Measurements from ENCODE around the gene TCF7L2.
"Not testable (repeated sequence)": the region's sequence is repeated elsewhere in the genome, so short reads cannot be mapped to it uniquely, and the experiment has no call there.

TCF7L2 gene

DNA sequence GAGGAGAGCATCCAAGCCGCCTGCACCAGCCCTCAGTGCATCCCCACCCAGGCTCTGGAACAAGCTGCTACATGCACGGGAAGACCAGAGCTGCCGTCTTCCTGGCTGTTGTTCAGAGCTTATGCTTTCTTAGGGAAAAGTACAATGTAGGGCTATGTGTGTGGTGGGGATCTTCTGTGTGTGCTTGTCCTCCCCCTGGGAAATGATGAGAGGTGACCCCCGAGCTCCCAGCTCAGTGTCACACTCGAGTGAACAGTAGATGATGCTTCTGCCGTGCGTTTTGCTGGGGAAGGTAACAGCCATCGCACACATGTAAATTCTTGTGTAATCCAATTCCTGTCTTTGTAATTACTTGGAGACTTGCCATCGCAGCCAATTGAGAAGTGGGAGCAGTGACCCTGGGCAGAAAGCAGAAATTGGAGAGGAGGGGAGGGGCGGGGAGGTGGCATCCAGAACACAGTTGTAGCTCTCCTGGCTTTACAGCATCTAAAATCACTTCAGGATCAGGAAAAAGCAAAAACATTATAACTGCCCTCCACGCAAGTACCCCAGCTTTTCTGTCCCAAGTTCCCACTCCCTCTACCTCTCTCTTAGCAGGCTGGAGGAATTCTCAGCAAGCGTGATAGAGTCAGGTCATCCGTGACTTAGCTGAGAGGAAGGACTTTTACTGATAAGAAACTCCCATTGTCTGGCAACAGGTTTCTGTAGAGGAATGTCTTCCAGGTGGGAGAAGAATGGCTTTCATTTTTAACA lies 149.6 kb downstream of the TCF7L2 start:
- no peak overlapping the region for H3K4me3 Mint-ChIP-seq
- no peak for ATAC-seq

DNA sequence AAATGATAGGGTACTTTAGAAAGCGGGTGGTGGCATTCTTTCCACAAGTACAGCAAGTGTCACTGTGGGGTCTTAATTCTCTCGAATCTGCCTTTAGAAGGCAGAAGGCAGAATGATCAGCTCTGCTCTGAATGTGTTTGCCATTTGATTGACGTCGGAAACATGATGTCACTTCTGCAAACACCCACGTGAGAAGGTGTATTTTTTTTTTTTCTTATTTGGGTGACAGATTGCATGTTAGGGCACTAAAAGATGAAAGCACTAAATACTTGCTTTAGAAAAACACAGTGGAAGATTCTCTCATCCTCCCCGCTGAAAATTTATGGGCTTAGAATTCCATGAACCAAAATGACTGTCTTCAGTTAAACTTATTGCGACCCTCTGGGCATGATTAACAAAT lies 150.2 kb downstream of the TCF7L2 start:
- H3K27ac Mint-ChIP-seq: no peak overlapping the region
- peaks cover 3% of the 10 kb centered on the region for H3K9me3 Mint-ChIP-seq
- H3K4me3 Mint-ChIP-seq: no peak overlapping the region
- ATAC-seq: no peak
- peaks cover 20% of the 10 kb centered on the region for H3K27me3 Mint-ChIP-seq
- H3K4me1 Mint-ChIP-seq: no peaks in the 10 kb centered on the region
- H3K36me3 Mint-ChIP-seq: no peaks in the 10 kb centered on the region

More for the DNA sequence above, 149.6 kb downstream of the TCF7L2 start:
- no peak overlapping the region for H3K27ac Mint-ChIP-seq
- H3K36me3 Mint-ChIP-seq: no peaks in the 10 kb centered on the region
- peaks cover 4% of the 10 kb centered on the region for H3K4me1 Mint-ChIP-seq
- H3K9me3 Mint-ChIP-seq: peaks cover 3% of the 10 kb centered on the region
- peaks cover 13% of the 10 kb centered on the region for H3K27me3 Mint-ChIP-seq

DNA sequence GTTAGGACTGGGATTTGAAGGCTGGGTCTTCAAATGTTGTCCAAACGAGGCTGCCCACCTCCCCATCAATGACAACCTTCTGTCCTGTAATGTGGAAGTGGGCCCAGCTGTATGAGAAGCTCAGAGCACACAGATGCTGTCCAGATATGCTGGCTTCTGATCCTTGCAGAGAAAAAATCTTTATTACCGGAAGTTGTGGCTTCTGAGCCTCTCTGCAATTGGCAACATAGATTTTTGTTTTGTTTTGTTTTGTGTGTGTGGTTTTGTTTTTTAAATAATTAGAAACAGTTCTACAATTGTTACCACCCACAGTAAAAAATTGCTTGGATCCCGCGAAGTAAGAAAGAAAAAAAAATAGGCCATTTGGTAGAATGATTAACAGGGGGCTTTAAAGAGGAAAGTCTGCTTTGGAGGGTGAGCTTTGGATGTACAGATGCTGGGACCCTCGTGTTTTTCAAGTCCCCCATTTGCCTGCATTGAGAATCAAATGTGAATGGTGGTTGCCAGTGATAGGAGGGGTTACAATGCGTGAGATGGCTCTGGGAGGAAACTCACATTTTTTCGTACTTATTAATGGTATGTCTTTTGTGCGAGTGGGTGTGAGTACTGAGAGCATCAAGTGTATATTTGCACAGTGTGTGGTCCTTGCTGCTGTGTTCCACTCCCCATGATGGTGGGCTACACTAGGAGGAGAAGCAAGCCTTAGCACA lies 153.2 kb downstream of the TCF7L2 start:
- Mint-ChIP-seq H3K27me3 (peaks cover 12% of the 10 kb centered on the region), H3K27ac (no peak overlapping the region), H3K9me3 (no peaks in the 10 kb centered on the region), H3K36me3 (no peaks in the 10 kb centered on the region), H3K4me3 (no peak overlapping the region), H3K4me1 (no peaks in the 10 kb centered on the region)
- no peak for ATAC-seq

DNA sequence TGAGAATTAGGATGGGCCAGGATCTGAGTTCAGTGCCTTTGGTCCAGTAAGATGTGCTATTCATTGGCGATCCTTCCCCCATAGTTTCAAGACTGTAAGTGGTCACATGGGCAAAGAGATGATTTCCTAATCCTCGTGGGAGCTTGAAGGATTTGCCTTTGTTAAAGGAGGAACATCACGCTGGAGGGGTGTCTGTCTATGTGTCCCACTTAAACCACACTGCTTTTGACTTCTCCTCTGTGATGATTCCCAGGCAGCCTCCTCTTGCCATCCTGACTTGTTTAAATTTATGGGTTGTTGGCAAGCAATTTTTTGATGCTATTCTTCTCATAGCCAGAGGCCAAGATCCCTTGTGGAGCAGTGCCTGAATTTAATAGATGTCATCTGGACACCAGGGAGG lies 154.0 kb downstream of the TCF7L2 start:
- H3K27me3 Mint-ChIP-seq: peaks cover 12% of the 10 kb centered on the region
- ATAC-seq: no peak

DNA sequence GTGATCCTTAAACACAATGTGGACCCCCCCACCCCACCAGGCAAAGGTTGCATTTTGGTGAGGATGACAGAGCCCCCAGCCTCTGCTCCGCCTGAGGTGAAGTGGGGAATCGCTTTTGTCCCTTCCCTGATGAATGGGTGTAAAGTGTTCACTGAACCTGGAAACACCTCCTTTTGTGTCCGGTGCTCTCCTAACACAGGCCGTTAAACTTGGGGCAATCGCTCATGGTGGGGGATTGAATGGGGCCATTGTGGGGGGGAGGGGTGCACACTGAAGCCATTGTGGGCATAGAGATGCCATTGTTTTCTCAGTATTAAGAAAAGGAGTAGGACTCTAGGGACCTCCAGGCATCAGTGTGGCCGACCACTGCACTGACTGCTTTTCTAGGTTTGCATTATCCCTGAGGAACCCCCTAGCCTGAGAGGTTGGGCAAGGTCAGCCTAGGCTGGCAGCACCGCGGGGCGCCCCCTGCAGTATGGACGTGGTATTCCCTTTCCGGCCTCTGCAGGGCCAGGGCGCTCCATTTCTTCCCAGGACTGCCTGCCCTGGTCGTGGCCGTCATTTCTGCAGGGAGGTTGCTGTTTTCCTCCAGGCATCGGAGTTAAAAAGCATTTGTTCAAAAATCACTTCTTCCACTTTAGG lies 158.3 kb downstream of the TCF7L2 start:
- H3K9me3 Mint-ChIP-seq: no peaks in the 10 kb centered on the region
- no peak overlapping the region for H3K27ac Mint-ChIP-seq
- peaks cover 21% of the 10 kb centered on the region for H3K27me3 Mint-ChIP-seq

More for the DNA sequence above, 154.0 kb downstream of the TCF7L2 start:
- H3K36me3 Mint-ChIP-seq: no peaks in the 10 kb centered on the region
- no peaks in the 10 kb centered on the region for H3K9me3 Mint-ChIP-seq
- H3K27ac Mint-ChIP-seq: no peak overlapping the region
- H3K4me1 Mint-ChIP-seq: no peaks in the 10 kb centered on the region
- H3K4me3 Mint-ChIP-seq: no peak overlapping the region

DNA sequence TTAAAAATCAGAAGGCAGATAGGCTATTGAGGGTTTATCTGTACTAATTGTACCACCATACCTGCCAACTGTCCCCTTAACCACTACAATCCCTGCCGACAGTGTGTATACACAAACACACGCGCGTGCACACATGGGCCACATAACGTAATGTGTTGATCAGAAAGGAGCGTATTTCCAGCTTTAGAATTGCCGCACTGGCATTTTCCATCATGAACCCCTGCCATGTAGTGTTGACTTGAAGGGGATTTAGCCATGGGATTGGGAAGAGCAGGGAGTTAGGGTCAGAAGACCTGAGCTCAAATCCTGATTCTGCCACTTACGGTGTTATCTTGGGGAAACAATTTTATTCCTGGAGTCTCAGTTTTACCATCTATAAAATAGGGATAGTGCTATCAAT lies 158.9 kb downstream of the TCF7L2 start:
- Mint-ChIP-seq H3K27me3 (peaks cover 21% of the 10 kb centered on the region), H3K9me3 (no peaks in the 10 kb centered on the region), H3K36me3 (no peaks in the 10 kb centered on the region), H3K4me3 (no peak overlapping the region), H3K27ac (no peak overlapping the region), H3K4me1 (no peaks in the 10 kb centered on the region)
- ATAC-seq: no peak

More for the DNA sequence above, 158.3 kb downstream of the TCF7L2 start:
- ATAC-seq: no peak
- H3K36me3 Mint-ChIP-seq: no peaks in the 10 kb centered on the region
- no peaks in the 10 kb centered on the region for H3K4me1 Mint-ChIP-seq
- no peak overlapping the region for H3K4me3 Mint-ChIP-seq

DNA sequence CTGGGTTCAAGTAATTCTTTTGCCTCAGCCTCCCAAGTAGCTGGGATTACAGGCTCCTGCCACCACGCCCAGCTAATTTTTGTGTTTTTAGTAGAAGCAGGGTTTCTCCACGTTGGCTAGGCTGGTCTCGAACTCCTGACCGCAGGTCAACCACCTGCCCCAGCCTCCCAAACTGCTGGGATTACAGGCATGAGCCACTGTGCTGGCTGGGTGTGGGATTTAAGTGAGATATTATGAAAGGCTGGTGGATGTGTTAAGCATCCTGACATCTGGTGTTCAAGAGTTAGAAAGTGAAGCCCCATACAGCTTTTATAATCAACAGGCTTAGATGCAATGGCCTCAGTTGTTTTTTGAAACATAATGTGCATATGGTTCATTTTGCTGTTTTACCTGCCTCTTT lies 159.4 kb downstream of the TCF7L2 start:
- not testable (repeated sequence) for H3K4me3 Mint-ChIP-seq, H3K27ac Mint-ChIP-seq, ATAC-seq, H3K36me3 Mint-ChIP-seq, H3K9me3 Mint-ChIP-seq, H3K4me1 Mint-ChIP-seq
- peaks cover 19% of the 10 kb centered on the region for H3K27me3 Mint-ChIP-seq

DNA sequence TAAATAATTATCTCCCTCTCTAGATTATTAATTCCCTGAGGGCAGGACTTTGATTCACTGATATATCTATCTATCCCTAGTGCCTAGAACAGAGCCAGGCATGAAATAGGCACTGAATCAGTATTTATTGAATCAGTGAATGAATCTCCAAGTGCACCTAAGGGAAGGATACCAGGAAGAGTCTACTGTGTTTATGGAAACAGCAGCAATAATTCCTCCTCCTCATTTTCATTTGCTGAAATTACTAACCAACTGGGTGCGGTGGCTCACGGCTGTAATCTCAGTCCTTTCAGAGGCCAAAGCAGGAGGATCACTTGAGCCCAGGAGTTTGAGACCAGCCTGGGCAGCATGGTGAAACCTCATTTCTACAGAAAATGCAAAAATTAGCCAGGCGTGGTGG lies 161.2 kb downstream of the TCF7L2 start:
- Mint-ChIP-seq H3K4me3 (no peak overlapping the region), H3K27me3 (peaks cover 9% of the 10 kb centered on the region), H3K36me3 (no peaks in the 10 kb centered on the region), H3K9me3 (no peaks in the 10 kb centered on the region), H3K4me1 (no peaks in the 10 kb centered on the region), H3K27ac (no peak overlapping the region)
- no peak for ATAC-seq

DNA sequence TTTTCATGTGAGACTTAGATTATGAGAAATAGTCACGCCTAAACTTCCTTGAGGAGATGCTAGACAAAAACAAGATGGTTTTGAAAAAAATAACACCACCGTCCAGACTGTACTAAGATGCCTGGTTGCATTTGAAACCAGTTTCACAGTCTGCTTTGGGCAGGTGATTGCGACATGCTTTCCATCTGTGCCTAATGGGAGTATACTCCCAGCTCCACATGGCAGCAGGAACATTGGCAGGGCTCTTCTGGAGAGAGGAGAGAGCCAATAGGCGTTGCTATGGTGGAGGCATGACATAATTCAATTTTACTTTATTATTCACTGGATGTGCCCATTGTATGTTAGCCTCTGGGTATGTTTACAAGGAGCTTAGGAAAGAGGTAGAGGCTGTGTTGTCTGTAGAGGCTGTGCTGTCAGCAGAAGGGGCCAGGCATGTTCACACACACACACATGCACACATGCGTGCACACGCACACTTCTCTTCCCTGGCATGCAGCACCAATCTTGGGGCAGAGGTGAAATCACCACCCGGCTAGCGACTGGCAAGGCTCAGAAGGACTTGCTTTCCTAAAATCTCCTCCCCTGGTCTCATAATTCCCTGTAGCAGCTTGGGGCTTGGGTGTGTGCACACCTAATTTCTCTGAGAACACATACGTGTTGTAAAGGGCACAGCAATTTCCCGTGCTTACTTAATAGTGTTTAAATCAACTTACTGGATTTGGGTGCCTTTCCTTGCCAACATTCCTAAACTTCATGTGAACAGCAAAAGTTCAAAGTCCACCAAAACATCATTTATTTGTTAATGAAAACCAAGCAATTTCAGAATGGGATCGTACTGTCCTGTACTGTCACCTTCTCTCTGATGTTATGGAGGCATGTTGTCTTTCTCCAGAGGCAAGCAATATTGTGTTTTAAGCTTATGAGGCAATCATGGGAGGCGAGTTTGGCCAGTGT lies 162.1 kb downstream of the TCF7L2 start:
- H3K4me1 Mint-ChIP-seq: no peaks in the 10 kb centered on the region
- no peak for ATAC-seq
- no peaks in the 10 kb centered on the region for H3K36me3 Mint-ChIP-seq
- H3K27me3 Mint-ChIP-seq: peaks cover 14% of the 10 kb centered on the region
- H3K4me3 Mint-ChIP-seq: no peak overlapping the region
- no peaks in the 10 kb centered on the region for H3K9me3 Mint-ChIP-seq
- H3K27ac Mint-ChIP-seq: no peak overlapping the region

DNA sequence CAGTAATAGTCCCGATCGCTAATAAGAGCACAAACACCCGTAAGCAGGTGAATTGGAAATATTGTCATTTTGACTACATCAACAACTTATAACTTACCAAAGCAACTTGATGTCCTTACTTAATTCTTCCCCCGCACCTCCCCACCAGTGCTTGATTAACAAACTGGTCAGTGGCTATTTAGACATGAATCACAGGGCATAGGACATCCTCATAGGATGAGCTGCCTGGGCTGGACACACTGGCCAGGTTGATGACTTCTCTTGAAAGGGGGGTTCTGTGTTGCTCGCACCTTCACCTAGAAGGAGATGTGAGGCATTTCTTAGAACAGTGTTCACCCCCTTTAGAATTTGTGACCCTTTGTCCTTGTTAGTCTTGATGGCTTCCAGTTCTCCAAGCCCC lies 163.2 kb downstream of the TCF7L2 start:
- no peak overlapping the region for H3K4me3 Mint-ChIP-seq
- H3K36me3 Mint-ChIP-seq: no peaks in the 10 kb centered on the region
- no peak for ATAC-seq
- no peaks in the 10 kb centered on the region for H3K4me1 Mint-ChIP-seq
- H3K9me3 Mint-ChIP-seq: no peaks in the 10 kb centered on the region
- no peak overlapping the region for H3K27ac Mint-ChIP-seq
- H3K27me3 Mint-ChIP-seq: peaks cover 20% of the 10 kb centered on the region

DNA sequence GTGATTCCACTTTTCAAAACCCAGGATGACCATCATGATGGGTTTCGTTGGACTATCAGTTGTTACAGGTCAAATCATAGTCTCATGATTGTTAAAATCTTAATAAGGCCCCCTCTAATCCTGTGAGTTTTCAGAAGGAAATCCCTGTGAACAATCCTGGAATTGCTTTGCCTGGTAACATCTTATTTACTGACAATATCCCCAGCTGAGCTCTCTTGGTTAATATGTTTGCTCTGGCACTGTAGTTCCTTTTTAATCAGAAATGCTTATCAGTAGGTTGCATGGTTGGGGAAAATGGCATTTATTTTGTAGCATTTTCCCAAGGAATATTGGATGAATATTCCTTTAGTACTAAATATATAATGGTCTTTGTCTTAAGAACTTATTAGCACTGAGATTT lies 163.9 kb downstream of the TCF7L2 start:
- Mint-ChIP-seq H3K27me3 (peaks cover 20% of the 10 kb centered on the region), H3K9me3 (no peaks in the 10 kb centered on the region), H3K4me1 (no peaks in the 10 kb centered on the region), H3K4me3 (no peak overlapping the region), H3K27ac (no peak overlapping the region), H3K36me3 (no peaks in the 10 kb centered on the region)
- ATAC-seq: no peak

DNA sequence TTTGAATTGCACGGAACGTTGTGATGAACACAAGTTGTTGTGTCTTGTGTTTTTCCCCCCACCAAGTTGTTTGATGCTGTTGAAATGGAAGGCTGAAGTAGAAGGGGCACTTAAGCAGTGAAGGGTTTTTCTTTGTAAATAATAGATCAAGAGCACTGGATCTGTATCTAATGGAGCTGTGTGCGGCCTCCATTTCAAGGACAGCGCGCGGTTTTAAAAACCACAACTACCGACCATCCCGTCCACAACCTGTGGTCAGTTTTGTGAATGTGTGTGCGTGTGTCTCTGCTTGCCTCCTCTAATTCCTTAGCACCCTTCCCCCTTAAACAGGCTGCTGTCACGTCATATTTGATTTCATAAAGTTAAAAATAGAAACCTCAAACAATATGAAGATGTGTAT lies 165.5 kb downstream of the TCF7L2 start:
- Mint-ChIP-seq H3K36me3 (no peaks in the 10 kb centered on the region), H3K9me3 (no peaks in the 10 kb centered on the region), H3K4me1 (no peaks in the 10 kb centered on the region), H3K4me3 (no peak overlapping the region), H3K27ac (no peak overlapping the region), H3K27me3 (peaks cover 19% of the 10 kb centered on the region)
- no peak for ATAC-seq

DNA sequence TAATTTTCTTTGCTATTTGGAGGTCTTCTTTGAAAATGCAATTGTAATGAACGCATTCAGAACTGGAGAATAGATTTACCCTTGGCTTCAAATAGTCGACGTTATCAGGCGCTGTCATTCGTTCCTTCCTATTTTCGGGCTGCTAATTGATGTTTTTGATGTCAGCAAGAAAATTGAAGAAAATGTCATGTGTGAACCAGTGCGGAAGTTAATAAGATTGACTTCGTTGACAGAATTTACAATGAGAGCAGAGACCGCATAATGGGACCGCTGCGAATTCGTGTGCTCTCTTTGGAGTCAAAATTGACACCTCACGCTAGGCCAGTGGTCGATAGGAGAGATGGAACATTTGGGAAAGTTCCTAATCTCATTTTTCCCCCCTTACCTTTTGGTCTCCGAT lies 168.8 kb downstream of the TCF7L2 start:
- Mint-ChIP-seq H3K27me3 (peaks cover 17% of the 10 kb centered on the region), H3K9me3 (no peaks in the 10 kb centered on the region), H3K4me3 (no peak overlapping the region), H3K36me3 (no peaks in the 10 kb centered on the region), H3K4me1 (no peaks in the 10 kb centered on the region), H3K27ac (no peak overlapping the region)
- no peak for ATAC-seq

DNA sequence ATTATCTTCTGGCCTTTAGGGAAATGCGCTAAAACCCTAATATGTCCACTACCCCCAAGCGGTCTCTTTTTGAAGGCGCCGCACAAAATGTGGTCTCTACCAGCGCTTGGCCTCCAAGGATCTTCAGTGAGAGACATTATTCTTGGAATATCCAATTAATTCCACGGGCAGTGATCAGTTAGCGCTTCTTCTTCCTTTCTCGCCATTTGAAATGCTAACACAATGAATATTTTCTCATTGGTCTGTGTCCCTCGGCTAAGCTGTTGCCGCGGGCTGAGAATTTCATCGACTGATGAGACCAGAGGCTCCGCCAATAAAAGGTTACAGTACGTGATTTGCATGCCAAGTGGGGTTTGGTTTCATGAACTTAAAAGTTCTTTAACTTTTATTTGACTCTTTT lies 169.8 kb downstream of the TCF7L2 start:
- H3K27me3 Mint-ChIP-seq: peaks cover 20% of the 10 kb centered on the region
- no peaks in the 10 kb centered on the region for H3K9me3 Mint-ChIP-seq
- H3K4me3 Mint-ChIP-seq: no peak overlapping the region
- H3K4me1 Mint-ChIP-seq: no peaks in the 10 kb centered on the region
- no peak for ATAC-seq
- no peak overlapping the region for H3K27ac Mint-ChIP-seq
- no peaks in the 10 kb centered on the region for H3K36me3 Mint-ChIP-seq

DNA sequence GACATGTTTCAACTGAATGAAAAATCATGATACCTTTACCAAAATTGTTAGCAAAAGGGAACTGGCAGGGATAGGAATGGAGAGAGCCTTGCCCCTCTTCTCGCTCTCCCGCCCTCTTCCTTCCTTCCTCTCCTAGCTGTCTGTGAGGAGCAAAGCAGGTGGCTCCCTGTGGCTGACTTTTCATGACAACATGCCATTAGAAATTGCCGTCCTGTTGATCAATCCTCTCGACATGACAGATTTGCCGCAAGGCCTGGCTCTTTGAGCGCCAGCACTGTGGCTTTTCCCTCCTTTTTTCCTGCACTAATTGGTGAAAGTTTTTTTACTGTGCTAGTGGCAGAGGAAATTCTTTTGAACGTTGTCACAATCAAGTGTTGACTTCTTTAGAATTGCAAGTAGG lies 171.1 kb downstream of the TCF7L2 start:
- H3K4me1 Mint-ChIP-seq: no peaks in the 10 kb centered on the region
- no peaks in the 10 kb centered on the region for H3K36me3 Mint-ChIP-seq
- H3K9me3 Mint-ChIP-seq: no peaks in the 10 kb centered on the region
- H3K4me3 Mint-ChIP-seq: no peak overlapping the region
- peaks cover 22% of the 10 kb centered on the region for H3K27me3 Mint-ChIP-seq
- ATAC-seq: no peak
- H3K27ac Mint-ChIP-seq: no peak overlapping the region
